ENCODE measurements around the gene SPOCK1.

DNA sequence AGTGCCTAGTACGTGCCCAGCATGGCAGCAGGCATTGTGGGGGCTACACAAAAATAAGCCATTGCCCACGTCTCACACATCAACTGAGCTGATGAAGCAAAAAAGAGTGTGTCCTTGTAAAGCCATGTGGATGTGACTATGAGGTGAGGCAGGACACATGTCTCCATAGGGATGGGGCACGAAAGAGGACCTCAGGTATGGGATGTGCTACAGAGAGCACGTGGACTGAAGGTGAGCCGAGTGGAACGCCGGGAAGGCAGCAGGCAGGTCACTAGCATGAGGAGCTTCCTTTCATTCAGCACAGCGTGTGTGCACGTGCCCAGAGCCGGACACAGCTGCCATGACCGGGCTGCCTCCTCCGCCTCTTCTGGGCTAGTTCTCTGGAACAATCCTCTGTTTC, 429.8 kb downstream of the SPOCK1 start:
- no peak for TF ChIP-seq EZH2 (IDR thresholded peaks at IDR 0.05)
- TF ChIP-seq POLR2AphosphoS5 (IDR thresholded peaks at IDR 0.05; ENCODE audit: borderline replicate concordance, low read depth, low read length) = no peak

All from SK-N-MC (cell line).